K562 (cell line): ENCODE results near the gene ERGIC1.

ENCODE experiments used
- PHF8 ChIP-seq: fragments of 200-600 bp; sonication (generic); IDR thresholded peaks from 2 replicates; pipeline ENCODE4 v1.6.1; 2012; ENCODE audit warnings: mixed run types, mild to moderate bottlenecking, inconsistent platforms, low read length, moderate library complexity, borderline replicate concordance
- ZSCAN29 ChIP-seq: fragments of 450-650 bp; IDR thresholded peaks from 2 replicates; pipeline ENCODE4 v1.6.1; 2017

DNA sequence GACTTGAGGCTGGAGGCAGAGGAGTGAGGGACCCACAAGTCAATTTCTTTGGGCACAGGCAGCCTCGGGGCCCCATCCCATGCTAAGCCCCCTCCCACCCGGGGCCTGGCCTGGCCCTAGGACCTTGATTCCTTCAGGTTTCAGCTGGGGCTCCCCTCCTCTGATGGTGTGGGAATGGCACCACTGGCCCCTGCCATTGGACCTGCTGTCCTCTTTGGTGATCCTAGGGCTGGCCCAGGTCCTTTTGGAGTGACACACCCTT is 10.5 kb downstream of the ERGIC1 start:
- TF ChIP-seq PHF8 (no peak), ZSCAN29 (no peak)
